ENCODE measurements around the gene GRIA1.

GRIA1 gene

DNA sequence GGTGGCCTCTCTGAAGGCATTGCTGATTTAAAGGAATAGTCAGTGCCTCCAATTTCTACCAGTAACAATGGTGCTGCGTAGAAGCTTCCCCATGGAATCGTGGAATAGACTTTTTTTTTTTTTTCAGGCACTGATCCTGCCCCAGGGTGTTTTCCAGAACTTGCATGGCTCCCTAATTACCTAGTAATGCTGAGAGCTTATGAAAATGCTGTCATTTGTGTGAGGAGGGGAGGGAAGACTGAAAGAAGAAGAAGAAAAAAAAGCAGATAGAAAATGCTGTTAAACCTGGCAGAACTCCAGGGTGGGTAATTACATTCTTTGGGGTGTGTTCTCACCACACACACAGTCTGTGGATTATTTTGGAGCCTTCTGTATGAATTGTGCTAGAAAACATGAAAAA, 4.8 kb upstream of the GRIA1 start:
- ATAC-seq (no peak), DNase-seq (no peak)
- no peak overlapping the region for H3K27ac Mint-ChIP-seq
- no peaks in the 10 kb centered on the region for H3K4me1 Mint-ChIP-seq
- H3K27me3 Mint-ChIP-seq: peaks cover 24% of the 10 kb centered on the region
- no peak overlapping the region for H3K4me3 Mint-ChIP-seq
- no peaks in the 10 kb centered on the region for H3K9me3 Mint-ChIP-seq

DNA sequence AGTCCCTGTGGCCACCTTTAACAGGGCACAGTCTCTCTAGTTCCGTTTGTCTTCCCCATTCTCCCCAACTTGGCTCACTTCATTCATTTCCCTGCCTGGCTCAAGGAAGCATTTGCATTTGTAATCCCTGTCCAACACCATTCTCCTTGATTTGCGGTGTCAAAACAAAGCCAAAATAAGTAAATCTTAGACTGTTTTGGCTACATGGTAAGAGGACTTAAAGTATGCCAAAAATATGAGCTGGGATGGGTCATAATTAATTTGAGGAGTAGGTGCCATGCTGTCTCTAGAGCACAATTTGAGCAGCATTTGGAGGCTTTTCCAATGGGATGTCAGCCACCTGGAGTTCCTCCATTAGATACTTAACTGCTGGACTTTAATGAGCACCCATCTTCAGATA, 3.7 kb upstream of the GRIA1 start:
- Mint-ChIP-seq H3K4me1 (no peaks in the 10 kb centered on the region), H3K9me3 (no peaks in the 10 kb centered on the region), H3K27ac (no peak overlapping the region), H3K27me3 (peaks cover 35% of the 10 kb centered on the region), H3K4me3 (no peak overlapping the region)
- DNase-seq: no peak
- no peak for ATAC-seq

DNA sequence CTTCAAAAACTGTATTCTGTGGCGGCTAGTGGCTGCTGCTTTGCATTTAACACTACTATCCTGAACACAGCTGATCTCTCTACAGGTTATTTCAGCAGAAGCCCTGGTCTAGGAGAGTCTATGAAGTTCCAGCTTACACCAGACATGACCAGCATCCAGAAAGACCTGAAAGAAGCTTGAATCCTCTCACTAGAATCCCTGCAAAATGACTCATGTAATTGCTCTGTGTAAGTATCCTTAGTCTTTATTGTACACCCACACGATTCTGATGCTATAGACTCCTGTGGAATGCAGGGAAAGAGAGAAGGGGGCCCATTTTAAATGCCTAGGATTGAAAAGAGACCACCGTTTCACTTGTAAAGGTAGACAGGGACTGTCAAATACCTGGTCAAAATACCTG, 859 bp upstream of the GRIA1 start:
- no peak for DNase-seq
- peaks cover 48% of the 10 kb centered on the region for H3K27me3 Mint-ChIP-seq
- ATAC-seq: no peak
- H3K4me1 Mint-ChIP-seq: no peaks in the 10 kb centered on the region
- no peaks in the 10 kb centered on the region for H3K9me3 Mint-ChIP-seq
- no peak overlapping the region for H3K4me3 Mint-ChIP-seq
- no peak overlapping the region for H3K27ac Mint-ChIP-seq

DNA sequence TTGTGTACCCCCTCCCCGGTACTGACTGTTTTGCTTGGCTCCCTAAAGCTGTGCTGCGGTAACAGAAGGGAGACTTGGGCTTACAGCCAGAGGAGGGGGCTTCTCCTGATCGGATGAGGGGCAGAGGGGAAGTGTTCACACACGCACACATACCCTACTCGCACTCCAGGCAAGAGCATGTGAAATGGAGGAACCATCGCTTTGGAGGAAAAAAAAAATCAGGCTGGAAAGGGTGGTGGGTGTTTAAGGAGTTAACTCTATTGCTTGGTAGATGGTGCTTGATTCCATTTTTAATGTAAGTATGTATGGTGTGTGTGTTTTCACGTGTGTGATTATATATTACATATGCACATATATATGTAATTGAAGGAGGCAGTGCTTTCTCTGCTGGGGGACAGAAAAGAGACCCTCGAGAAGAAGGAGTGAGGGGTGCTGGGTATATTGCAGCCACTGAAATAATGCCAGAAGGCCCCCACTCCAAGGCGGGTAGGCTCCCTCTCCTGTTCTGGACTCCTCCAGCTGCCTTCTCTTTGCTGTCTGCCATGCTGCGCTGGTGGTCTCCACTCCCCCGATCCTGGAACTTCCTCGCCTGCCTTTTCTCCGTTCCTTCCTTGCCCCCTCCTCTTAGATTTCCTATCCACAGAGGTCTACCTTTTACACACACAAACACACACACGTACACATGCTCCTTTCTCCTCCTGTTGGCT, 721 bp downstream of the GRIA1 start:
- no peak overlapping the region for H3K27ac Mint-ChIP-seq
- ATAC-seq (no peak), DNase-seq (no peak)
- no peaks in the 10 kb centered on the region for H3K9me3 Mint-ChIP-seq
- no peaks in the 10 kb centered on the region for H3K4me1 Mint-ChIP-seq
- H3K4me3 Mint-ChIP-seq: no peak overlapping the region
- peaks cover 48% of the 10 kb centered on the region for H3K27me3 Mint-ChIP-seq

DNA sequence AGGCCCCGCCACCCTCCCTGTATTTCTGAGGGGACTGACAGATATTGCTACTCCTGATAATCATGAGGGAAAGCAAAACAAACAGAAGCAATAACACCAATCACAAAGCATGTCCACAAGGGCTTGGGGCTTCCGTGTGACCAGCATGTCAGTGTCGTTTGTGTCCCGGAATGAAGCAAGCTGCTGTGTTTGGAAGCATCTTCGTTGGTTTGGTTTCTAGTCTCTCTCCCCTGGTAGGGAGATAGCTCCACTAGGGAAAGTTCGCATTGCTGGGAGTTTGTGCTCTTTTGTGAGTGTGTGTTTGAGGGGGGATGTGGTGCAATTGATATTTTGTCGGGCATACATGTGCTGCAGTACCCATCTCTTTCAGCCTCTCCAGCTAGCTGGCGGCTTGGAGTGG, 1.4 kb downstream of the GRIA1 start:
- DNase-seq: no peak
- H3K4me3 Mint-ChIP-seq: no peak overlapping the region
- H3K9me3 Mint-ChIP-seq: no peaks in the 10 kb centered on the region
- H3K4me1 Mint-ChIP-seq: no peaks in the 10 kb centered on the region
- H3K27me3 Mint-ChIP-seq: peaks cover 48% of the 10 kb centered on the region
- ATAC-seq: no peak
- H3K27ac Mint-ChIP-seq: no peak overlapping the region

DNA sequence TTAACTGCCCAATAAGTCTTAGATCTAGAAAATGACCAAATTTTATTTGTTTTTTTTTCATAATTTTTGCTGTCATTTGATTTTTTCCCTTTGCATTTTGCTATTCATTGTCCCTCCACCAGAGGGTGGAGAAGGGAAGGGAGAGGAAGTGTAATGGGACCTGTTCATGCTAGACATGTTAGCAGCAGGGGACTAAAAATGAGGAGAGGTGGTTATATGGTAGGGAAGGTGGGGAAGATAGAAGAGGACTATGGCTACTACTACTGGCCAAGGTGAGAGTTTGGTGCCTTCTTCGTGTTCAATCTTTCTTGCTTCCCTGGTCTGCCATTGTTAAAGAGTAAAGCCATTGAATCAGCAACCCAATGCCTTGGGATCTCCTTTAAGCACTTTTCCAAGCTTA, 6.4 kb downstream of the GRIA1 start:
- Mint-ChIP-seq H3K9me3 (no peaks in the 10 kb centered on the region), H3K4me1 (no peaks in the 10 kb centered on the region), H3K27me3 (peaks cover 25% of the 10 kb centered on the region), H3K4me3 (no peak overlapping the region), H3K27ac (no peak overlapping the region)
- no peak for ATAC-seq
- DNase-seq: no peak

DNA sequence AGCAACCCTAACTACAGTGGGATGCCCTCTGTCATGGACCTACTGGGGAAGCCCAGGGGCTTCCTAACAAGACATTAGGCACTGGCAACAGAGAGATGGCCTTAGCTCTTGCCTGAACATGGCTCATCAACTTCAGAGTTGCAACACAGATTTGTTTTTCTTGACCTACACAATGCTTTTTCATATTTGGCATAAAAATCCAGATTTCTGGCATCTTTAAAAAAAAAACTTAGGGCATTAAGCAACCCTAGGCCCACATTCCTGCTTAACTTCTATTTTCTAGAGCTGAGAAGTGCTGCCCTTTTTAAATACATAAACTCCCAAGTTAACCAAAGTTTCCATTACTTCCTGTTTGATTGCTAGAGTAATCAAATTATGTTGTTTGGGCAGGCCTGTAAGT, 8.0 kb downstream of the GRIA1 start:
- no peaks in the 10 kb centered on the region for H3K9me3 Mint-ChIP-seq
- H3K27ac Mint-ChIP-seq: no peak overlapping the region
- no peak overlapping the region for H3K4me3 Mint-ChIP-seq
- H3K4me1 Mint-ChIP-seq: no peaks in the 10 kb centered on the region
- ATAC-seq: no peak
- H3K27me3 Mint-ChIP-seq: peaks cover 14% of the 10 kb centered on the region
- no peak for DNase-seq

DNA sequence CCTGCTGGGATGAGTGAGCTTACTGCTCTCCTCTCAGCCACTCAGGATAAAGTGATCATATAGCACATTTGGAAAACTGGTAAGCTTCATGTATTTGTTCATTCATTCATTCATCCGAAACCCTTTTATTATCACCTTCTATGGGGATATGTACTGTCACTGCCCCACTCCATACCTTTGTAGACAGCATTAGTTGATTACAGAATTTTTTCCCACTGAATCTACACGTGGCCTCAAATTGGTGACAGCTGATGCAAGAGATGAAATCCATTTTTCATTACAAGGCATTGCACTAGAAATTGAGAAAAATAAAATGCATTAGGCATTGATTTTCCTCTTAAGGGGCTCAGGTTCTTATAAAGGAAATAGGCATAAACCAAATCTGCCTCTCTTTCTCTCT, 9.7 kb downstream of the GRIA1 start:
- Mint-ChIP-seq H3K4me3 (no peak overlapping the region), H3K27me3 (peaks cover 7% of the 10 kb centered on the region)

DNA sequence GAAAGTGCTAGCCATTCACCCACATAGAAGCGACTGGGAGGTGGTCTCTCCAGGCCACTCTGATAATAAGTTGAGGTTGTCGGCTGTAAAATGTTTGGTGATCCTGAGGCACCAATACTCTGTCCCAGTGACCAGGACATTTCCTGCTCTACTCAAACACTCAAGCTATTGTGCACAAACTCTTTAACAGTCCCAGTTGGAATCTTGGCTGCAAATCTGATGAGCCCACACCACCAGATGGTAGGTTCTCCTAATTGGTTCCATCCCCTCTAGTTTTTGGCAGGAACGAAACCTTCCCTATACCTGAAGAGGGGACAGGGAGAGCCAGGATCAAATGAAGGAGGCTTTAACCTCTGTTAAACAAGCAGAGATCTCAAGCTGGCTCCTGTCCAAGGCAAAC, 14.3 kb downstream of the GRIA1 start:
- H3K27ac Mint-ChIP-seq: no peak overlapping the region
- H3K27me3 Mint-ChIP-seq: peaks cover 7% of the 10 kb centered on the region
- H3K4me3 Mint-ChIP-seq: no peak overlapping the region
- DNase-seq (no peak), ATAC-seq (no peak)
- H3K4me1 Mint-ChIP-seq: no peaks in the 10 kb centered on the region
- H3K9me3 Mint-ChIP-seq: no peaks in the 10 kb centered on the region

More for the DNA sequence above, 9.7 kb downstream of the GRIA1 start:
- Mint-ChIP-seq H3K4me1 (no peaks in the 10 kb centered on the region), H3K9me3 (no peaks in the 10 kb centered on the region), H3K27ac (no peak overlapping the region)
- DNase-seq (no peak), ATAC-seq (no peak)

DNA sequence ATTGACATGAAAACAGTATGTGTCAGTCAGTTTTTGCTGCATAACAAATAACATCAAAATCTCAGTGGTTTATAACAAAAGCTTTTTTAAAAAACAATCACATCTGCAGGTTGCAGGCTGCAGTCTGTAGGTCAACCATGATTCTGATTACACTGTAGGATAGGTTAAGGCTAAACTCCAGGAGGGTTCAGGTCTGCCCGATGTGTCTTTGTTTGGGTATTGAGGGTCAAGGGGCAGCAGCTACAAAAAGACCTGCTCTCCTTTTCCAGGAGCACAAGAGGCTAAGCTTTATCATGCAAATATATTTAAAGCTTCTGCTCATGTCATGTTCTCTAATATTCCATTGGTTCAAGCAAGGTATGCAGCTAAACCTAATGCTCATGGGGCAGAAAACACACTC, 18.2 kb downstream of the GRIA1 start:
- H3K4me3 Mint-ChIP-seq: no peak overlapping the region
- no peak for ATAC-seq
- H3K9me3 Mint-ChIP-seq: peaks cover 7 to 12% of the 10 kb centered on the region in 2 donors
- DNase-seq: no peak
- H3K4me1 Mint-ChIP-seq: no peaks in the 10 kb centered on the region
- no peak overlapping the region for H3K27ac Mint-ChIP-seq
- H3K27me3 Mint-ChIP-seq: no peaks in the 10 kb centered on the region

DNA sequence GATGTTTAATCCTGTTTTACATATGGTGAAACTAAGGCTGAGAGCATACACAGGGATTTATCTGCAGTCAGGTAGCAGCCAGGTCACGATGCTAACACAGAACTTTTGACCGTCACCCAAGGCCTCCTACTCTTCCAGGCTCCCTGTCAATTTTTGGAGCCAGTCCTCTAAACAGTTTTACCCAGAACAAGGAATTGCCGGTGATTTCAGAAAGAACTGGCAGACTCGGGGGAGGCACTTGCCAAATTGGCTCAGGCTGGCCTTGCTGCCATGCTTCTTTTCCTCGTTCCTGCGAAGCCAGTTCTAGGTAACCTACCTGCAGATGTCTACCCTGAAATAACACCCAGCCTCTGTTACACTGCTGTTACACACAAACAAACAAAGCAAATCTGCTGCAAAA, 21.2 kb downstream of the GRIA1 start:
- no peak overlapping the region for H3K27ac Mint-ChIP-seq
- no peak for ATAC-seq
- no peak for DNase-seq
- no peaks in the 10 kb centered on the region for H3K4me1 Mint-ChIP-seq
- no peak overlapping the region for H3K4me3 Mint-ChIP-seq
- no peaks in the 10 kb centered on the region for H3K27me3 Mint-ChIP-seq
- peaks cover 7 to 12% of the 10 kb centered on the region in 2 donors for H3K9me3 Mint-ChIP-seq

DNA sequence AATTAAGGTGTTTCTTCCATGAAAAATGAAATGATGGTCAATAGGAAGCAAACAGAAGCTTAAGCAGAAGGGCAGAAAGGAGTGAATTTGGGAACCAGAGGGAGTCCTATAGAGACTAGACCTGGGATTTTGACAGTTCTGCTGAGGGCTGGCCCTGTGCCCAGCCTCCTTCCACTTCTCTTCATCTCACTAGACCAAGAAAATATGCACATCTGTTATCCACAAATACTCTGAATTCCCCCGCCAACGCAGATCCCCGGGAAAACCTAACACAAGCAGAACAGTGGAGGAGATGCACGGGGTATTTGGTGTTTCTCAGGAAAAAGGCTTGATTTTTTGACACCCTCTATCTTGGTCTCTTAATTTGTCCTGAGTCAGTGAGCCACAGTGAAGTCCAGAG, 22.7 kb downstream of the GRIA1 start:
- H3K4me1 Mint-ChIP-seq: no peaks in the 10 kb centered on the region
- ATAC-seq: no peak
- no peaks in the 10 kb centered on the region for H3K27me3 Mint-ChIP-seq
- DNase-seq: no peak
- H3K9me3 Mint-ChIP-seq: peaks cover 7 to 12% of the 10 kb centered on the region in 2 donors
- H3K27ac Mint-ChIP-seq: no peak overlapping the region
- no peak overlapping the region for H3K4me3 Mint-ChIP-seq

DNA sequence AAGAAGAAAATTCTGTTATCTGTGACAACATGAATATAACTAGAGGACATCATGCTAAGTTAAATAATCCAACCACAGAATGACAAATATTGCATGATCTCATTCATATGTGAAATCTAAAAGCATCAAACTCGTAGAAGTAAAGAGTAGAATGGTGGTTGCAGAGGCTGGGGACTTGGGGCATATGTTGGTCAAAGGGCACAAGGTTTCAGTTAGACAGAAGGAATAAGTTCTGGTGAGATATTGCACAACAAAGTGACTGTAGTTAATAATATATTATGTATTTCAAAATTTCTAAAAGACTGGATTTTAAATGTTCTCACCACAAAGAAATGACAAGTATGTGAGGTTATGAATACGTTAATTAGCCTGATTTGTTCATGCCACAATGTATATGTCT, 24.8 kb downstream of the GRIA1 start:
- H3K4me3 Mint-ChIP-seq: no peak overlapping the region
- H3K27me3 Mint-ChIP-seq: no peaks in the 10 kb centered on the region
- no peak for DNase-seq
- no peaks in the 10 kb centered on the region for H3K4me1 Mint-ChIP-seq
- no peak overlapping the region for H3K27ac Mint-ChIP-seq
- H3K9me3 Mint-ChIP-seq: peaks cover 7 to 12% of the 10 kb centered on the region in 2 donors
- no peak for ATAC-seq

DNA sequence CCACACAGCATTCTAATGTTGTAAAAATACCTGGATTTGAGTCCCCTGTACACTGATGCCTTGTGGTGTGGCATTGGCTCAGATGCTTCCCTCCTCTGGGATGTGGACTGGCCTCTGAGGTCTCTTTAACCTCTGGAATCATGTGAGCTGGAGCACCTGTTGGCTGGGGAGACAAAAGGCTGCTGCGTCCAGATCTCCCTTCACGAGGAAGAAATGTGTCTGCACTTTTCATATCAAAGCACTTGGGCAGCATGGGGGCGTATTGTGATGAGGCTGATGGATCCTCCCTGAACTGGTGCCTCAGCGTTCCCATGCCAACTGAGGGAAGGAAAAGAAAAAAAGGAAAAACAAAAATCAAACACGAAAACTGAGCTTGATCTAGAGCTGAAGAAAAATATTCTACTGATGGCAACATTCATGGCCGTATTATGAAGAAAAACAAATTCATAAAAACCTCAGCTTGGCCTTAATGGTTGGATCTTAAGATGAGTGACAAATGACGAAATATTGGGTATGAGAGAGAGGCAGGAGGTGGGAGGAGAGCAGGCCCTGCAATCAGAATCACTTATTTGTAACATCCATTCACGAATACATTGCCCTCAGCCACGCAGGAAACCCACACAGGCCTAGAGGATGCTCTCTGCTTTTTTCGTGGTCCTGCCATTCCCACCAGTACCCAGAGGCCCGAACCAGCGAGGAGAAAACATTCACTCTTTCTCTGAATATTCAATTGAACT, 26.2 kb downstream of the GRIA1 start:
- no peak overlapping the region for H3K27ac Mint-ChIP-seq
- DNase-seq: no peak
- no peak overlapping the region for H3K4me3 Mint-ChIP-seq
- H3K9me3 Mint-ChIP-seq: peaks cover 7 to 12% of the 10 kb centered on the region in 2 donors
- no peaks in the 10 kb centered on the region for H3K27me3 Mint-ChIP-seq
- no peaks in the 10 kb centered on the region for H3K4me1 Mint-ChIP-seq
- no peak for ATAC-seq

DNA sequence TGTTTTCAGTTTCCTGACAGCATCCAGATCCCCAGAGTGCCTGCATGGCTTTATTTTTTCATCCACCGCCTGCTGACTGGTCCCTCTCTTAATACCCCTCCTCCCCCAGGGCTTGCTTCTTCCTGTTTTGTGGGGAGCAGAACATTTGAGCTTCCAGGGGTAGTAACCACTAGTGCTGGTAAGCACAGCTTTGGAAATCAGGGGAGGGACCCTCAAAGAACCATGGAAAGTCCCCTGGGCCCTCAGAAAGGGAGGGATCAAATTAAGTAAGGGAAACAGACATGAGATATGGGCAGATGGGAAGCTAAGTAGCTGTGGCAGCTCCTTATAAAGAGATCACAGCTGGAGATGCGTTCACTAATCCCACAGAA, 26.8 kb downstream of the GRIA1 start:
- H3K27me3 Mint-ChIP-seq: no peaks in the 10 kb centered on the region

DNA sequence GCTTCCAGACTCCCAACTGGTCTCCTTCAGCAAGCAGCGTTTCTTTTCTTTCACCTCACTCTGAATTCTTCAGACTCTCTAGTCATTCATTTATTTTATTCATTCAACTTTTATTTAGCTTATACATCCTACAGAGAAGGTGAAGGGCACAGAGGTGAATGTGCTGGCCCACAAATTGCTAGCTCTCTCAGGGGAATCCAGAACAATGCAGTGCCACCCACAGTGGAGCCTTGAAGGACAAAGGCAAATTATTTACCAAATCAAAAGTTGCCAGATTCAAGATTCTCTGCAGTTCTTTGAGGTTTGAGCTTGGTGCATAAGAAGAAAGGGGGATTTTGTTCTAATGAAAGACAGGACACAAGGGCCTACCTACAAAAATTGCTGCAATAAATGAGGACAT, 29.7 kb downstream of the GRIA1 start:
- DNase-seq (no peak), ATAC-seq (no peak)
- H3K4me3 Mint-ChIP-seq: no peak overlapping the region
- no peaks in the 10 kb centered on the region for H3K27me3 Mint-ChIP-seq
- H3K9me3 Mint-ChIP-seq: no peaks in the 10 kb centered on the region
- no peak overlapping the region for H3K27ac Mint-ChIP-seq
- H3K4me1 Mint-ChIP-seq: no peaks in the 10 kb centered on the region

More for the DNA sequence above, 26.8 kb downstream of the GRIA1 start:
- DNase-seq (no peak), ATAC-seq (no peak)
- Mint-ChIP-seq H3K27ac (no peak overlapping the region), H3K4me1 (no peaks in the 10 kb centered on the region), H3K4me3 (no peak overlapping the region), H3K9me3 (peaks cover 7 to 12% of the 10 kb centered on the region in 2 donors)

DNA sequence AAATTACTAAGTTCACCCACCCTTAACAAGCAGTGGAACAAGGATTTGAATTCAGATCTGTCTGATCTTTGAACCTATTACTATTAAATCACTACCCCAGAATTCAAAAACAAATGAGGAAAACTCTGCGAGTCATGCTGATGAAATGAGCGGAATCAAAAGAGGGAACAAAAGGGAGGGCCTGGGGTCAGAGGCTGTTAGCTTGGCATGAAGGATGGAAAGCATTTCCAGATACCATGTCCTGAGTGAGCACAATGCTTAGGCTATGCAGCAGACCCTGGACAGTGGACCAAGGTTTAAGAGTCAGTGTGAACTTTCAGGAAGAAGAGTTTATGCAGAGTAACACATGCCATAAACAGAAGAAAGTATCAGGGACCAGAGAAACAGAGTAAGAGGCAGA, 30.5 kb downstream of the GRIA1 start:
- ATAC-seq: no peak
- Mint-ChIP-seq H3K4me1 (no peaks in the 10 kb centered on the region), H3K27me3 (no peaks in the 10 kb centered on the region), H3K4me3 (no peak overlapping the region), H3K27ac (no peak overlapping the region), H3K9me3 (no peaks in the 10 kb centered on the region)
- no peak for DNase-seq
